RWPE2 (cell line): ENCODE results near the gene TBX1.

Experiments used
- ATAC-seq: fragments of 200-7000 bp; cut with Tn5 transposase; 3 replicates; pipeline ENCODE4 v1.9.1; 2021; ENCODE audit warnings: low read depth
- DNase-seq: peaks from one replicate; pipeline ENCODE4 v3.0.0-alpha.2; 2020; ENCODE audit warnings: low spot score
- H3K27ac ChIP-seq: fragments of 450-650 bp; 2 replicates; pipeline ENCODE4 v1.5.1; 2017; ENCODE audit warnings: mild to moderate bottlenecking; ENCODE audit not compliant: poor library complexity, severe bottlenecking
- H3K27me3 ChIP-seq: fragments of 250-450 bp; sonication (Bioruptor Pico); 2 replicates; pipeline ENCODE4 v1.5.1; 2021; ENCODE audit warnings: mild to moderate bottlenecking, moderate library complexity; ENCODE audit not compliant: insufficient read depth, poor library complexity, severe bottlenecking
- H3K36me3 ChIP-seq: fragments of 250-450 bp; sonication (Bioruptor Pico); 2 replicates; pipeline ENCODE4 v1.5.1; 2020; ENCODE audit warnings: low read depth, mild to moderate bottlenecking, moderate library complexity
- H3K4me1 ChIP-seq: fragments of 250-450 bp; sonication (Bioruptor Pico); 2 replicates; pipeline ENCODE4 v1.5.1; 2021; ENCODE audit warnings: mild to moderate bottlenecking, moderate library complexity; ENCODE audit not compliant: insufficient read depth, poor library complexity, severe bottlenecking
- H3K4me3 ChIP-seq: fragments of 250-450 bp; sonication (Bioruptor Pico); 2 replicates; pipeline ENCODE4 v1.5.1; 2021; ENCODE audit warnings: mild to moderate bottlenecking, moderate library complexity; ENCODE audit not compliant: severe bottlenecking
- H3K9me3 ChIP-seq: fragments of 250-450 bp; sonication (Bioruptor Pico); 2 replicates; pipeline ENCODE4 v1.5.1; 2021; ENCODE audit warnings: mild to moderate bottlenecking, moderate library complexity; ENCODE audit not compliant: severe bottlenecking
- CTCF ChIP-seq: fragments of 450-650 bp; IDR thresholded peaks from one replicate; pipeline ENCODE4 v1.5.1; 2017; ENCODE audit warnings: mild to moderate bottlenecking, moderate library complexity; ENCODE audit not compliant: poor library complexity, severe bottlenecking

TBX1 gene

GRCh38 chr22:19758896-19759426 lies 1.6 kb upstream of the TBX1 start:
- H3K36me3 ChIP-seq: no peaks in the 10 kb centered on the region
- peaks cover 35% of the 10 kb centered on the region for H3K27me3 ChIP-seq
- no peaks in the 10 kb centered on the region for H3K4me1 ChIP-seq
- no peak overlapping the region for H3K27ac ChIP-seq
- no peak for DNase-seq
- no peaks in the 10 kb centered on the region for H3K9me3 ChIP-seq
- no peak overlapping the region for H3K4me3 ChIP-seq
- no peak for TF ChIP-seq CTCF
- no peak for ATAC-seq

GRCh38 chr22:19759427-19760057 lies 1.0 kb upstream of the TBX1 start:
- no peak for TF ChIP-seq CTCF
- ATAC-seq (no peak), DNase-seq (no peak)
- H3K27ac ChIP-seq: no peak overlapping the region
- no peaks in the 10 kb centered on the region for H3K36me3 ChIP-seq
- H3K9me3 ChIP-seq: no peaks in the 10 kb centered on the region
- no peak overlapping the region for H3K4me3 ChIP-seq
- peaks cover 35% of the 10 kb centered on the region for H3K27me3 ChIP-seq
- no peaks in the 10 kb centered on the region for H3K4me1 ChIP-seq

GRCh38 chr22:19760951-19761724 lies 560 bp downstream of the TBX1 start:
- Histone ChIP-seq H3K36me3 (no peaks in the 10 kb centered on the region), H3K4me1 (no peaks in the 10 kb centered on the region), H3K9me3 (no peaks in the 10 kb centered on the region), H3K27ac (no peak overlapping the region), H3K4me3 (peak overlapping the region; percentile 20), H3K27me3 (peaks cover 24% of the 10 kb centered on the region)
- ATAC-seq: no peak
- no peak for TF ChIP-seq CTCF
- no peak for DNase-seq

GRCh38 chr22:19761725-19762567 lies 1.4 kb downstream of the TBX1 start:
- no peaks in the 10 kb centered on the region for H3K9me3 ChIP-seq
- H3K27me3 ChIP-seq: peaks cover 24% of the 10 kb centered on the region
- no peak for TF ChIP-seq CTCF
- H3K4me1 ChIP-seq: no peaks in the 10 kb centered on the region
- no peaks in the 10 kb centered on the region for H3K36me3 ChIP-seq
- no peak overlapping the region for H3K4me3 ChIP-seq
- DNase-seq (no peak), ATAC-seq (no peak)
- no peak overlapping the region for H3K27ac ChIP-seq
